Measurements from ENCODE around the gene SERPINB6.
"Not testable (repeated sequence)": the region's sequence is repeated elsewhere in the genome, so short reads cannot be mapped to it uniquely, and the experiment has no call there.

The SERPINB6 gene

DNA sequence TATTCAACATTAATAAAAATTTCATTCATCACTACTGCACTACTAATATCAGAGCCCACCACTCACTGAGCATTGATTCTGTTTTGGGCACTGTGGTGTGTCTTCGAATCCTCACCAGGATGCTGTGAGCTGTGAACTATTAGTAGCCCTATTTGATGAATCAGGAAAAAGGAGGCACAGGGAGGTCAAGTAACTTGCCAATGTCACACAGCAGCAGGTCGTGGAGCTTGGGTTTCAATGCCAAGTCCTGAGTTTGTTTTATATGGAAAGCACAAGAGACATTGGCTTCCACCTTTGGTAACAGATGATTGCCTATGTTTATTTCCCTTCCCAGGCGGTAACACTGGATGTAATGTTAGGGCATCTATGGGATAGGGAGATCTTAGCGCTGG lies 43.3 kb upstream of the SERPINB6 start:
- TF ChIP-seq CTCF (conservative IDR thresholded peaks at IDR 0.05; ENCODE audit: low read depth, low read length): no peak
- no peak for DNase-seq (ENCODE audit: low read depth)
- no peak overlapping the region for H3K4me3 ChIP-seq (ENCODE audit: low read length)

DNA sequence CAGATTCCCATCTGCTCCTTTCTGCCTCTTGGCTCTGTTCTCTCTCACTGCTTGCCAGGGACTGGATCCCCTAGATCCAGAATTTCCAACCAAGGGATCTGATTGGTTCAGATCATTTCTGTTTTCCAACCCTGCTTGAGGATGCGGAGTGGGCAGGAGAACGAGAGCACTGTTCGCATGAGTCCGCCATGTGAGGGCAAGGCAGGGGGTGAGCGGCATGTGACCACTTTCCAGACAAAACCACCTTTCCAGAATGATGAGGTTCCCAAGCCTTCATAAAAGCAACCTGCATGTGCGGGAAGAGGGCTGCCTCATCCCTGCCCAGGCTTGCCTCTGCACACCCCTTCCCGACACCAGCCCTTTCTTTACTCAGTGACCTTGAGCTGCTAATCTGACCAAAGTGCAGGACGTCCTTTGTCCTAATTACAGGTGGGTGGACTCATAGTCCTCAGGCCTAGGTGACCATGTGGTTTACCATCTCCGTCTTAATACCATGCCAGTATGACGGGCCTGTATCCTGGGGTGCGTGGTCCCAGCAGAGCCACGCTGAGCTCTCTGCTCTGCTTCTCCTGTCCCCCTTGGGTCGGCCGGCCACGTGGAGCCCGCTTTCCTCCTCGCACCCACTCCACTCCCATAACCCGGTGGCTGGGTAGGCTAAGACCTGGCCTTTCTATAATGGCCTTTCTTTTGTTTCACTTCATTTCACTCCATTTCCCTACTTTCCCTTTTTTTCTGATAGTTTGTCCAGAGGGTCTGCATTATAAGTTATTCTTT lies 42.7 kb upstream of the SERPINB6 start:
- no peak for DNase-seq (ENCODE audit: low read depth)
- H3K4me3 ChIP-seq (ENCODE audit: low read length): no peak overlapping the region

GRCh38 chr6:3013486-3013885 lies 42.1 kb upstream of the SERPINB6 start:
- no peak for DNase-seq (ENCODE audit: low read depth)
- no peak for TF ChIP-seq CTCF (conservative IDR thresholded peaks at IDR 0.05; ENCODE audit: low read depth, low read length)
- H3K4me3 ChIP-seq (ENCODE audit: low read length): no peak overlapping the region

More for the DNA sequence above, 42.7 kb upstream of the SERPINB6 start:
- no peak for TF ChIP-seq CTCF (conservative IDR thresholded peaks at IDR 0.05; ENCODE audit: low read depth, low read length)

GRCh38 chr6:3011592-3011991 lies 40.2 kb upstream of the SERPINB6 start:
- no peak for DNase-seq (ENCODE audit: low read depth)
- H3K4me3 ChIP-seq (ENCODE audit: low read length): no peak overlapping the region
- no peak for TF ChIP-seq CTCF (conservative IDR thresholded peaks at IDR 0.05; ENCODE audit: low read depth, low read length)

GRCh38 chr6:3011158-3011557 lies 39.8 kb upstream of the SERPINB6 start:
- DNase-seq (ENCODE audit: low read depth): no peak
- no peak overlapping the region for H3K4me3 ChIP-seq (ENCODE audit: low read length)
- TF ChIP-seq CTCF (conservative IDR thresholded peaks at IDR 0.05; ENCODE audit: low read depth, low read length): no peak

DNA sequence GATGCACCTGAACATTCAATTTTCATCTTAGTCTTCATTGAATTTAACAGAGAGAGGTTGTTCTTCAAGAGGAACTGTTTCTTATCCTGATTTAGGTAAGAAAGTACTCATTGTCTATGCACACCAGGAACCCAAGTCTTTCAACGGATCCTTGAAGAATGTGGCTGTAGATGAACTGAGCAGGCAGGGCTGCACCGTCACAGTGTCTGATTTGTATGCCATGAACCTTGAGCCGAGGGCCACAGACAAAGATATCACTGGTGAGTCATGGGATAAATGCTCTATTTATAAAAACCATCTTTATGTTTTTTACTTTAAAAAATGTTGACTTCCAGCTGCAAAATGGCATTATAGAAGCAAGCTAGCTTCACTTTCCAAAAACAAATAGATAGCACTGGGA lies 38.6 kb upstream of the SERPINB6 start:
- no peak for TF ChIP-seq CTCF (conservative IDR thresholded peaks at IDR 0.05; ENCODE audit: low read depth, low read length)
- DNase-seq (ENCODE audit: low read depth): no peak
- H3K4me3 ChIP-seq (ENCODE audit: low read length): no peak overlapping the region

- not testable (repeated sequence) for DNase-seq (ENCODE audit: low read depth)
Measured at GRCh38 chr6:3008712-3009265, 37.4 kb upstream of the SERPINB6 start.

More at GRCh38 chr6:3008712-3009265, 37.4 kb upstream of the SERPINB6 start:
- H3K4me3 ChIP-seq (ENCODE audit: low read length): not testable (repeated sequence)
